ENCODE results near the gene CHRNE. TPM values are rescaled to one million over a fixed set of nuclear protein-coding genes. Genes with fewer than 3 reads are reported as not detected.

CHRNE gene
- total and polyA plus RNA-seq, 2 of the 13 experiments (the other 11 are each of a cell fraction or from before 2014, with no cell fraction given) = 0.53 to 0.59 TPM

DNA sequence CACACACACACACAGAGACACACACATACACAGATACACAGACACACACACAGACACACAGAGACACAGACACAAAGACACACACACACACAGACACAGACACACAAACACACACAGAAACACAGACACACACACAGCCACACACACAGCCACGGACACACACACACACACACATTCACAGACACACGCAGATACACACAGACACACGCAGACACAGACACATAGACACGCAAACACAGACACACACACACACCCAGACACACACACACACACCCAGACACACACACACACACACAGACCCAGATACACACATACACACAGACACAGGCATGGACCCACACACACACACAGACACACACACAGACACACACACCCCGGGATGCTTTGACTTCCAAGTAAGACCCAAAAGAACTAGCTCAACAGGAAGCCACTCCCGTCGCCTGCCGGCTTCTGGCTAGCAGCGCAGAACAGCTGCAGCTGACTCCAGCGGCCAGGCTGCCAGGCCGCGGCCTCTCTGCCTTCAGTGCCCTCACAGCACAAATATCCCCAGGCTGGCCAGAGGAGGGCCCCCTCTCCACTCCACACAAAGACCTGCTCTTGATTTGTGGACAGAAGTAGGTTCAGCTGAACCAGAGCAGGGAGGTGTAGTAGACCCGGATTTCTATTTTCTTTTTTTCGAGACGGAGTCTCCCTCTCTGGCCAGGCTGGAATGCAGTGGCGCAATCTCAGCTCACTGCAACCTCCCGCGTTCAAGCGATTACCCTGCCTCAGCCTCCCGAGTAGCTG lies 6.0 kb upstream of the CHRNE start (continued):
- TF ChIP-seq HMGXB3 (CRISPR knock-in tag; IDR thresholded peaks at IDR 0.05; ENCODE audit: borderline replicate concordance) = no peak
- no peak for TF ChIP-seq SIX1 (CRISPR knock-in tag; IDR thresholded peaks at IDR 0.05; ENCODE audit: borderline replicate concordance)
- 0 out of 2 replicates have a peak, but pooled peaks have one; percentile 3 for TF ChIP-seq ZBTB43 (CRISPR knock-in tag; conservative IDR thresholded peaks at IDR 0.05)
- TF ChIP-seq ZNF563 (CRISPR knock-in tag; IDR thresholded peaks at IDR 0.05) = peak; percentile 49
- 0 out of 2 replicates have a peak, but pooled peaks have one; percentile 23 for TF ChIP-seq POLR2AphosphoS5 (IDR thresholded peaks at IDR 0.05; ENCODE audit: low read depth, low read length)
- TF ChIP-seq ZSCAN25 (CRISPR knock-in tag; IDR thresholded peaks at IDR 0.05) = no peak
